ENCODE measurements around the gene TAF15.

Gene TAF15

GRCh38 chr17:35872196-35872980, 63.1 kb downstream of the TAF15 start:
- no peak for DNase-seq (ENCODE audit: low read depth in 2 of 2)

- DNase-seq (ENCODE audit: low read depth in 2 of 2), result no peak
Measured at GRCh38 chr17:35875072-35875799, 66.0 kb downstream of the TAF15 start.

- DNase-seq (ENCODE audit: low read depth in 2 of 2), result no peak
Measured at GRCh38 chr17:35875800-35876139, 66.5 kb downstream of the TAF15 start.

GRCh38 chr17:35876534-35876933, 67.2 kb downstream of the TAF15 start:
- DNase-seq (ENCODE audit: low read depth in 2 of 2), result no peak

GRCh38 chr17:35877345-35878029, 68.2 kb downstream of the TAF15 start:
- DNase-seq (ENCODE audit: low read depth in 2 of 2), result no peak

- DNase-seq (ENCODE audit: low read depth in 2 of 2), result no peak
Measured at GRCh38 chr17:35878361-35878760, 69.1 kb downstream of the TAF15 start.

GRCh38 chr17:35879773-35880654, 70.7 kb downstream of the TAF15 start, which contains the start of gene CCL5:
Gene CCL5, minus strand, starts transcription at chr17:35880360.
- no peak for DNase-seq (ENCODE audit: low read depth in 2 of 2)

- DNase-seq (ENCODE audit: low read depth in 2 of 2), result no peak
Measured at GRCh38 chr17:35889241-35889640, 80.0 kb downstream of the TAF15 start.

GRCh38 chr17:35889818-35890773, 80.8 kb downstream of the TAF15 start:
- DNase-seq (ENCODE audit: low read depth in 2 of 2), result no peak

- DNase-seq (ENCODE audit: low read depth in 2 of 2), result no peak
Measured at GRCh38 chr17:35890774-35891155, 81.5 kb downstream of the TAF15 start.

- no peak for DNase-seq (ENCODE audit: low read depth in 2 of 2)
Measured at GRCh38 chr17:35891269-35891668, 82.0 kb downstream of the TAF15 start.

GRCh38 chr17:35892091-35893035, 83.1 kb downstream of the TAF15 start:
- DNase-seq (ENCODE audit: low read depth in 2 of 2), result peak; percentile 22 to 47

GRCh38 chr17:35893751-35894150, 84.5 kb downstream of the TAF15 start:
- no peak for DNase-seq (ENCODE audit: low read depth in 2 of 2)

GRCh38 chr17:35894206-35894605, 84.9 kb downstream of the TAF15 start:
- DNase-seq (ENCODE audit: low read depth in 2 of 2), result no peak

- no peak for DNase-seq (ENCODE audit: low read depth in 2 of 2)
Measured at GRCh38 chr17:35895636-35896587, 86.6 kb downstream of the TAF15 start.
